GM12873 (cell line): ENCODE measurements around the gene EIF4A3.

Experiments used
- TF ChIP-seq, protein P1 (sequence below): IDR thresholded peaks from 2 replicates; pipeline ENCODE4 v1.5.1; 2012; ENCODE audit warnings: low read depth, mild to moderate bottlenecking, moderate library complexity, low read length, control low read depth; ENCODE audit not compliant: insufficient read depth; ENCODE audit errors: missing control alignments

The EIF4A3 gene

DNA sequence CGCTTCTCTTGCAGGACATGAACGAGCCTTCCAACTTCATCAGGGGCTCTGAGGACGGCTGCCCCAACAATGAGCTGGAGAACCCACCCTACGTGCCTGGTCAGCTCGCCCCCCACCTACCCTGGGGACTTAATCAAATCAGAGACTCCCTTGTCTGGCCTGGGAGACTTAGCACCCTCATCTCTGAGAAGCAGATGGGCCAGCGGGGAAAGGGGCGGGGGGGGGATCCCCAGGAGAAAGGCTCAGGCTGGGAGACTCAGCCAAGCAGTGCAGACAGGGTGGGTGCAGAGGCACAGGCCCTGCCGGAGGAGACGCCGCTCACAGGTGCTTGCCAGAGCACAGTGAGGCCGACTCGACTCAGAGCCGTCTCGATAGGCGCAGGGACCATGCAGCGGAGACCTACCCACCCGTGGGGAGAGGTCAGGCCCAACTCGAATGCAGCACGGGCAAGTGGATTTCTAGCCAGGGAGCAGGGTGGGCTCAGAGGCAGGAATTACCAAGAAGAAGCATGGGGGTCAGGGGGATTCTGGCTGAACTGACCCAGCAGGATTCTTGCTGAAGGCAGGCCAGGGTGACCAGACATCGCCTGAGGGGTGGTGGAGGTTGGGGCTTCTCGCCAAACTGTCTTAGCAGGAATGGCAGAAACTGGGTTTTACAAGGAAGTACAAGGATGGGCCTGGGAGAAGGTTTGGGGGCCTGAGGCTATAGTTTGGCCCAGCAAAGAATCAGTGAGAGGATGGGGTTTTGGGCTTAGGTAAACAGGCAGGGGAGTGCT, 35.8 kb downstream of the EIF4A3 start:
- TF ChIP-seq, protein P1, sequence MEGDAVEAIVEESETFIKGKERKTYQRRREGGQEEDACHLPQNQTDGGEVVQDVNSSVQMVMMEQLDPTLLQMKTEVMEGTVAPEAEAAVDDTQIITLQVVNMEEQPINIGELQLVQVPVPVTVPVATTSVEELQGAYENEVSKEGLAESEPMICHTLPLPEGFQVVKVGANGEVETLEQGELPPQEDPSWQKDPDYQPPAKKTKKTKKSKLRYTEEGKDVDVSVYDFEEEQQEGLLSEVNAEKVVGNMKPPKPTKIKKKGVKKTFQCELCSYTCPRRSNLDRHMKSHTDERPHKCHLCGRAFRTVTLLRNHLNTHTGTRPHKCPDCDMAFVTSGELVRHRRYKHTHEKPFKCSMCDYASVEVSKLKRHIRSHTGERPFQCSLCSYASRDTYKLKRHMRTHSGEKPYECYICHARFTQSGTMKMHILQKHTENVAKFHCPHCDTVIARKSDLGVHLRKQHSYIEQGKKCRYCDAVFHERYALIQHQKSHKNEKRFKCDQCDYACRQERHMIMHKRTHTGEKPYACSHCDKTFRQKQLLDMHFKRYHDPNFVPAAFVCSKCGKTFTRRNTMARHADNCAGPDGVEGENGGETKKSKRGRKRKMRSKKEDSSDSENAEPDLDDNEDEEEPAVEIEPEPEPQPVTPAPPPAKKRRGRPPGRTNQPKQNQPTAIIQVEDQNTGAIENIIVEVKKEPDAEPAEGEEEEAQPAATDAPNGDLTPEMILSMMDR: no peak

DNA sequence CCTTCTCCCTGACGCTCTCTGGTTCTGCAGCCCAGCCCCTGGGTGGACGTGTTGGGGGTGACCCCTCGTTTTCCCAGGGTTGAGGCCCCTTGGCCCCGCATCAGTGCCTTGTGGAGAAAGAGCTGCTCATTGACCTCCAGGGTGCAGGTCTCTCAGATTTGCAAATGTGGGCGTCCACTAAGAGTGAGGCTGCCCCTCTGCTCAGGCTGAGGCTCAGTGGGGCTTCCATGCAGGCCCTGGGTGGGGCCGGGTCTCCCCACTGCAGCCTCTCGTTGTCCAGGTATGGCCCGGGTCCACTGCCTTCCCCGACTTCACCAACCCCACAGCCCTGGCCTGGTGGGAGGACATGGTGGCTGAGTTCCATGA, 36.5 kb downstream of the EIF4A3 start:
- TF ChIP-seq, protein P1: no peak

DNA sequence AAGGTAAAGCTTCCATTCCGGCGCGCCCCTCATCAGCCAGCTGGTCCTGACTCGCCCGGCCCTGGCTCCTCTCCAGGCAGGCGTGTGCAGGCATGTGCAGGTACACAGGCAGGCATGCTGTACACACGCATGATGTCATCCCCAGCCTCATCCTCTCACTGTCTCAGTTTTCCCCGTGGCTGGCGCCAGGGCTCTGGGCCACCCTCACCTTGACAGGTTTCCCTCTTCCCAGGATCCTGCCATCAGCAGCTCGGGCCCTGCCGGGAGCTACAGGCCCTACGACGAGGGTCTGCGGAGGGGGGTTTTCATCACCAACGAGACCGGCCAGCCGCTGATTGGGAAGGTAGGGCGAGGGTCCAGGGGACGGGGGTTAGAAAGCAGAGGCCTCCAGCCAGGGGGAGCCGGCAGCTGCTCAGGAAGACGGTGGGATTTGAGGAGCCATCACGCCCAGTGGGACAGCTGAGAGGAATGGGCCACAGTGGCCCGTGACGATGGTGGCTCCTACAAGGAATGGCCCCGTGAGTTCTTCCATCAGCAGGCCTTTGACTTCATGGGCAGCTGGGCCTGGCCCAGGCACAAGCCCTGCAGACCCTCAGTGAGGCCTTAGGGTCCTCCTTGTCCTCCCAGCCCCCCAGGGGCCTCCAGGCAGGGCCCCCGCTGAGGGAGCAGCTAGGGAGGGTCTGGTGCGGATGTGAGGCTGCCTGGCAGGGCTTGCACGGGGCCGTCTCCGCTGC, 37.0 kb downstream of the EIF4A3 start:
- TF ChIP-seq, protein P1: no peak

DNA sequence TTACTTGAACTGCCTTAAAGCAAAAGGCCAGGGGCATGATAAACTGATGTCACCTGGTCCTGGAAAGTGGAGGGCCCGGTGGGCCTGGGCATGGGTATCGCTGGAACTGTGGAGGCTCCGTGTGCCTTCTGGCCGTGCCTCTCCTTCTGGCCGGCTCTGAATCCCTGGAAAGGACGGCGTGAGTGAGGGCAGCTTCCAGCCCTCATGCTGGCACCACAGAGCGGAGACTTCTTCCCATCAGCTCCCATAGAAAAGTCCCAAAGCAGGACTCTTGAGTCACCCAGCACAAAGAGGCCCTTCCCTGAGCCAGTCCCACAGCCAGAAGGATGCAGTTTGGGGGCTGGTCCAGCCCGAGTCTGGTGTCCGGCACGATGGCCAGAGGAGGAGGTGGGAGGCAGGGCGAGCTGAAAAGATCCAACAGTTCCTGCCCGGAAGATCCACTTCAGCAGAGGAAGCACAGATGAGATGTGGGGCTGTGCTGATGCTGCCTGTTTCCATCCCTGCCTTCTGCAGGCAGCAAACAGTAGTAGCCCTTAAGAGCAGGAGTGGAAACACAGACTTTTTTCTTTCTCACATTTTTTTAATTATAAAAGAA, 37.8 kb downstream of the EIF4A3 start:
- TF ChIP-seq, protein P1: no peak

DNA sequence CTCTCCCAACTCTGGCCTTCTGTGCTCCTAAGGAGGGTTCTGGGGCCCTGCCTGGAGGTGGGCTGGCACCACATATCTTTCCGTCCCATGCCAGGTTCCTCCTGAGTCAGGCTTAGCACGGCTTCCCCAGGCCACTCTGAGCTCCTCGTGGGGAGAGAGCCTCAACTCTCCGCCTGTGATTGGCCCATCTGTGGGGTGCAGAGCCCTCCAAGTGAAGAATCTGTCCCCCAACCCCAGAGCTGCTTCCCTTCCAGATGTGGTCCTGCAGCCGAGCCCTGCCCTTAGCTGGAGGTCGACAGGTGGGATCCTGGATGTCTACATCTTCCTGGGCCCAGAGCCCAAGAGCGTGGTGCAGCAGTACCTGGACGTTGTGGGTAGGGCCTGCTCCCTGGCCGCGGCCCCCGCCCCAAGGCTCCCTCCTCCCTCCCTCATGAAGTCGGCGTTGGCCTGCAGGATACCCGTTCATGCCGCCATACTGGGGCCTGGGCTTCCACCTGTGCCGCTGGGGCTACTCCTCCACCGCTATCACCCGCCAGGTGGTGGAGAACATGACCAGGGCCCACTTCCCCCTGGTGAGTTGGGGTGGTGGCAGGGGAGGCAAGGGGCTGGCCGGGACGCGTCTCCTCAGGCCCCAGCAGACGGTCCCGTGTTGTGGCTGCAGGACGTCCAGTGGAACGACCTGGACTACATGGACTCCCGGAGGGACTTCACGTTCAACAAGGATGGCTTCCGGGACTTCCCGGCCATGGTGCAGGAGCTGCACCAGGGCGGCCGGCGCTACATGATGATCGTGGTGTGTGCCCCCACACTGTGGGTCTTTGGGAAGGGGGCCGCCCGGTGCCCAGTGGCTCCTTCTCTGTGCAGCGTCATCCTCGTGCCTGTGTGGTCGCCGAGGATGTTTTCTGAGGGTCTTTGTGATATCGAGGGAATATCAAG, 38.6 kb downstream of the EIF4A3 start:
- TF ChIP-seq, protein P1: no peak

DNA sequence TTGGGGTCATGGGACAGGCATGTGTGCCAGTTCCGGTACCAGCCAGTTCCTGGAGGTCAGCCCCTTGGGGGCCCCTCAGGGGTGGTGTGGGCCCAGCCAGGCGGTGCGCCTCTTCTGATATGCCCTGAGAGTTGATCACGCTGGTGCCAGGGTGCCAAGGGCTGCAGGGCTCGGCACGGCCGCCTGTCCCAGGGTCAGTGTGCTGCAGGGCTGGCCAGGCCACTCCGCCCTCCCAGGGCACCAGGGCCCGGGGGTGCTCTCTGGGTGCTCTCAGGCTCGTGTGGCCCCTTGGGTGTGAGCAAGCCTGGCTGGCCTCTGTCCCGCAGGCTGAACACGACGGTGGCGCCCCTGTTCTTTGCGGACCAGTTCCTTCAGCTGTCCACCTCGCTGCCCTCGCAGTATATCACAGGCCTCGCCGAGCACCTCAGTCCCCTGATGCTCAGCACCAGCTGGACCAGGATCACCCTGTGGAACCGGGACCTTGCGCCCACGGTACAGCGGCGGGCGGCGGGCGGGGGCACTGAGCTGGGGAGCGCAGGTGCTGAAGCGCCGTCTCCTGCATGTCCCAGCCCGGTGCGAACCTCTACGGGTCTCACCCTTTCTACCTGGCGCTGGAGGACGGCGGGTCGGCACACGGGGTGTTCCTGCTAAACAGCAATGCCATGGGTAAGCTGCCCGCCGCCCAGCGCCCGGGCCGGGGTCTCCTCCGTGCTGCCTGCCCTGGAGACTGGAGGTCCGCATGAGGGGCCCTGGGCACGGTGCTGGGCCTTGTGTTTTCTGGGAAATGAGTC, 39.5 kb downstream of the EIF4A3 start:
- TF ChIP-seq, protein P1: no peak
